ENCODE results near the gene NKAIN1.

DNA sequence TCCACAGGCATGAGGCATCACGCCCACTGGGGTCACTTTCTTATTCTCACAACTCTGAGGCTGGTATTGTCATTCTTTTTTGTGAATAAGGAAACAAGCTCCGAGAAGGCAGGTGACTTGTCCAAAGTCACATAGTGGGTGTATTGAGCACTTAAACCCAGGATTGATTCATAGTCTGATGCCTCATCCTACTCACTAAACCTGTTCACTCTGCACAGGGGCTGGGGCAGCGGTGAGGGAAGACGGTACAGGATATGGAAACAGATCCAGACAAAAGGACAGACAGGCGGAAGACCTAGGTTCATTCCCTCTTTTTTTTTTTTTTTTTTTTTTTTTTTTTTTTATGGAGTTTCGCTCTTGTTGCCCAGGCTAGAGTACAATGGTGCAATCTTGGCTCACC is 56.6 kb downstream of the NKAIN1 start:
- TF ChIP-seq, protein P1, sequence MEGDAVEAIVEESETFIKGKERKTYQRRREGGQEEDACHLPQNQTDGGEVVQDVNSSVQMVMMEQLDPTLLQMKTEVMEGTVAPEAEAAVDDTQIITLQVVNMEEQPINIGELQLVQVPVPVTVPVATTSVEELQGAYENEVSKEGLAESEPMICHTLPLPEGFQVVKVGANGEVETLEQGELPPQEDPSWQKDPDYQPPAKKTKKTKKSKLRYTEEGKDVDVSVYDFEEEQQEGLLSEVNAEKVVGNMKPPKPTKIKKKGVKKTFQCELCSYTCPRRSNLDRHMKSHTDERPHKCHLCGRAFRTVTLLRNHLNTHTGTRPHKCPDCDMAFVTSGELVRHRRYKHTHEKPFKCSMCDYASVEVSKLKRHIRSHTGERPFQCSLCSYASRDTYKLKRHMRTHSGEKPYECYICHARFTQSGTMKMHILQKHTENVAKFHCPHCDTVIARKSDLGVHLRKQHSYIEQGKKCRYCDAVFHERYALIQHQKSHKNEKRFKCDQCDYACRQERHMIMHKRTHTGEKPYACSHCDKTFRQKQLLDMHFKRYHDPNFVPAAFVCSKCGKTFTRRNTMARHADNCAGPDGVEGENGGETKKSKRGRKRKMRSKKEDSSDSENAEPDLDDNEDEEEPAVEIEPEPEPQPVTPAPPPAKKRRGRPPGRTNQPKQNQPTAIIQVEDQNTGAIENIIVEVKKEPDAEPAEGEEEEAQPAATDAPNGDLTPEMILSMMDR (IDR thresholded peaks at IDR 0.05): no peak
- TF ChIP-seq POLR2A (IDR thresholded peaks at IDR 0.05): no peak
